GM23338 (cell line): ENCODE data around the gene CPAMD8. TPM values are rescaled to one million over a fixed set of nuclear protein-coding genes. Genes with fewer than 3 reads are reported as not detected.

Experiments
- ATAC-seq: fragments of 200-7000 bp; cut with Tn5 transposase; 3 replicates; pipeline ENCODE4 v1.9.1; 2020
- DNase-seq: peaks from one replicate; pipeline ENCODE4 v3.0.0-alpha.2; 2015; ENCODE audit warnings: low spot score
- H2AFZ ChIP-seq: fragments of 200-600 bp; sonication (generic); 2 replicates; pipeline ENCODE4 v1.8.0; 2016; ENCODE audit warnings: antibody characterized with exemption, mild to moderate bottlenecking, moderate library complexity
- H3F3A ChIP-seq: fragments of 200-600 bp; sonication (generic); replicated peaks from 2 replicates; pipeline ENCODE4 v1.8.0; 2017; ENCODE audit warnings: antibody characterized with exemption, mixed run types, low read depth
- H3K27ac ChIP-seq: fragments of 200-600 bp; sonication (generic); 2 replicates; pipeline ENCODE4 v1.6.1; 2016; ENCODE audit warnings: low read depth
- H3K27me3 ChIP-seq: fragments of 200-600 bp; sonication (generic); 2 replicates; pipeline ENCODE4 v1.8.0; 2016; ENCODE audit warnings: mild to moderate bottlenecking, mixed run types, moderate library complexity; ENCODE audit not compliant: insufficient read depth
- H3K36me3 ChIP-seq: fragments of 200-600 bp; sonication (generic); 2 replicates; pipeline ENCODE4 v1.8.0; 2016; ENCODE audit warnings: mild to moderate bottlenecking; ENCODE audit not compliant: insufficient read depth
- H3K4me1 ChIP-seq: fragments of 200-600 bp; sonication (generic); 2 replicates; pipeline ENCODE4 v1.8.0; 2016; ENCODE audit warnings: mild to moderate bottlenecking, moderate library complexity; ENCODE audit not compliant: insufficient read depth
- H3K4me2 ChIP-seq: fragments of 200-600 bp; sonication (generic); 2 replicates; pipeline ENCODE4 v1.7.1; 2017; ENCODE audit warnings: mixed run types
- H3K4me3 ChIP-seq: fragments of 200-600 bp; sonication (generic); 2 replicates; pipeline ENCODE4 v1.6.1; 2016; ENCODE audit warnings: mixed run types
- H3K79me2 ChIP-seq: fragments of 200-600 bp; sonication (generic); replicated peaks from 2 replicates; pipeline ENCODE4 v1.8.0; 2017; ENCODE audit warnings: mild to moderate bottlenecking; ENCODE audit not compliant: insufficient read depth
- H3K9me2 ChIP-seq: fragments of 200-600 bp; sonication (generic); 2 replicates; pipeline ENCODE4 v1.8.0; 2017; ENCODE audit not compliant: insufficient read depth
- H4K20me1 ChIP-seq: fragments of 200-600 bp; sonication (generic); replicated peaks from 2 replicates; pipeline ENCODE4 v1.8.0; 2017; ENCODE audit warnings: mild to moderate bottlenecking; ENCODE audit not compliant: insufficient read depth
- H3K27ac Mint-ChIP-seq: 2 replicates; pipeline ENCODE4 v1.8.0; 2020; ENCODE audit warnings: inconsistent platforms, mild to moderate bottlenecking, moderate library complexity, mixed read lengths
- H3K27me3 Mint-ChIP-seq: 3 replicates; pipeline ENCODE4 v1.8.0; 2022; ENCODE audit warnings: low read depth, mild to moderate bottlenecking, moderate library complexity, mixed read lengths, inconsistent platforms; ENCODE audit not compliant: insufficient read depth, poor library complexity
- H3K36me3 Mint-ChIP-seq: 3 replicates; pipeline ENCODE4 v1.8.0; 2021; ENCODE audit warnings: low read depth, mild to moderate bottlenecking, inconsistent platforms, moderate library complexity, mixed read lengths
- H3K4me1 Mint-ChIP-seq: 3 replicates; pipeline ENCODE4 v1.8.0; 2020; ENCODE audit warnings: mild to moderate bottlenecking, inconsistent platforms, mixed read lengths
- H3K4me3 Mint-ChIP-seq: 3 replicates; pipeline ENCODE4 v1.8.0; 2021; ENCODE audit warnings: moderate library complexity, mild to moderate bottlenecking, inconsistent platforms, mixed read lengths
- H3K9me3 Mint-ChIP-seq: 3 replicates; pipeline ENCODE4 v1.8.0; 2020; ENCODE audit warnings: moderate library complexity, mild to moderate bottlenecking, inconsistent platforms, mixed read lengths
- EZH2 ChIP-seq: fragments of 200-600 bp; sonication (generic); IDR thresholded peaks from one replicate; pipeline ENCODE4 v1.8.0; 2017; ENCODE audit warnings: antibody characterized with exemption, mild to moderate bottlenecking, low read depth; ENCODE audit not compliant: unreplicated experiment
- EZH2phosphoT487 ChIP-seq: fragments of 200-600 bp; sonication (generic); IDR thresholded peaks from one replicate; pipeline ENCODE4 v1.8.1; 2018; ENCODE audit warnings: antibody characterized with exemption; ENCODE audit not compliant: unreplicated experiment
- POLR2AphosphoS5 ChIP-seq: IDR thresholded peaks from 2 replicates; pipeline ENCODE4 v1.6.1; 2016; ENCODE audit warnings: antibody characterized with exemption, low read depth
- STAT1 ChIP-seq: IDR thresholded peaks from one replicate; pipeline ENCODE4 v1.6.1; 2016; ENCODE audit warnings: antibody characterized with exemption; ENCODE audit not compliant: unreplicated experiment
- ZNF114 ChIP-seq: fragments of 250-450 bp; sonication (Bioruptor Pico); IDR thresholded peaks from 2 replicates; pipeline ENCODE4 v1.5.0; 2020; ENCODE audit warnings: mild to moderate bottlenecking, moderate library complexity
- ZNF331 ChIP-seq: fragments of 250-450 bp; sonication (Bioruptor Pico); IDR thresholded peaks from 2 replicates; pipeline ENCODE4 v1.5.0; 2020; ENCODE audit warnings: low read depth, mild to moderate bottlenecking, moderate library complexity
- polyA plus RNA-seq: library from polyadenylated mRNA; unstranded; fragments of >200 nt; fragmentation: Nextera tagmentation; extraction: Ambion mirVana; gene quantifications from 2 replicates; pipeline ENCODE4 v1.2.1, GENCODE V29; 2016
- total RNA-seq: library from RNA; depleted of rRNA; stranded (reverse); fragments of >200 nt; shearing (Covaris generic); gene quantifications from 2 replicates; pipeline ENCODE4 v1.2.3, GENCODE V29; 2014
- TF ChIP-seq, protein P1 (sequence below): fragments of 250-450 bp; sonication (Bioruptor Pico); IDR thresholded peaks from 2 replicates; pipeline ENCODE4 v1.5.0; 2020; ENCODE audit warnings: mild to moderate bottlenecking, moderate library complexity
- TF ChIP-seq, protein P2 (sequence below): IDR thresholded peaks from 2 replicates; pipeline ENCODE4 v1.6.1; 2016; ENCODE audit warnings: antibody characterized with exemption
- TF ChIP-seq, protein P3 (sequence below): IDR thresholded peaks from one replicate; pipeline ENCODE4 v1.6.1; 2018; ENCODE audit warnings: antibody characterized with exemption; ENCODE audit not compliant: unreplicated experiment

Gene CPAMD8
- total and polyA plus RNA-seq, 2 experiments from 2014 or later: 4.4 to 11.8 TPM

DNA sequence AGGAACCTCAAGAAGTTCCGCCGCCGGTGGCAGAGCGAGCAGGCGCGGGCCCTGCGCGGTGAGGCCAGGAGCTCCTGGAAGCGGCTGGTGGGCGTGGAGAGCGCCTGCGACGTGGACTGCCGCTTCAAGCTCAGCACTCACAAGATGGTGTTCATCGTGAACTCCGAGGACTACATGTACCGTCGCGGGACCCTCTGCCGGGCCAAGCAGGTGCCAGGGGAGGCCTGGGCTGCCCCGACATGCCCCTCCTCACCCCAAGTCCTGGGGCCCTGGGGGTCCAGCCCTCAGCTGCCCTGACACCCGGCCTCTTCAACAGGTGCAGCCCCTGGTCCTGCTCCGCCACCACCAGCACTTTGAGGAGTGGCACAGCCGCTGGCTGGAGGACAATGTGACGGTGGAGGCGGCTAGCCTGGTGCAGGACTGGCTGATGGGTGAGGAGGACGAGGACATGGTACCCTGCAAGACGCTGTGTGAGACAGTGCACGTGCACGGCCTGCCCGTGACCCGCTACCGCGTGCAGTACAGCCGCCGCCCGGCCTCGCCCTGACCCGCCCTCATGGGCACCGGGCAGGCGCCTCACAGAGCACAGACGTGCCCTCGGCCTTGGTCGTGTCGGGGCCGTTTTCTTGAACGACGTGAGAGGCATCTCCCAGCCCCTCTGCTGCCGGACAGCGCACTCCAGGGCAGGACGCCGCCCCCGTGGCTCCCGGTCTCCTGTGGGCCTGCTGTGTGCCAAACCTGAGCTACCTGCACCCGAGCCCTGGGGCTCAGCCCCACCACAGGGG lies 148.2 kb downstream of the CPAMD8 start (continued):
- TF ChIP-seq, protein P1, sequence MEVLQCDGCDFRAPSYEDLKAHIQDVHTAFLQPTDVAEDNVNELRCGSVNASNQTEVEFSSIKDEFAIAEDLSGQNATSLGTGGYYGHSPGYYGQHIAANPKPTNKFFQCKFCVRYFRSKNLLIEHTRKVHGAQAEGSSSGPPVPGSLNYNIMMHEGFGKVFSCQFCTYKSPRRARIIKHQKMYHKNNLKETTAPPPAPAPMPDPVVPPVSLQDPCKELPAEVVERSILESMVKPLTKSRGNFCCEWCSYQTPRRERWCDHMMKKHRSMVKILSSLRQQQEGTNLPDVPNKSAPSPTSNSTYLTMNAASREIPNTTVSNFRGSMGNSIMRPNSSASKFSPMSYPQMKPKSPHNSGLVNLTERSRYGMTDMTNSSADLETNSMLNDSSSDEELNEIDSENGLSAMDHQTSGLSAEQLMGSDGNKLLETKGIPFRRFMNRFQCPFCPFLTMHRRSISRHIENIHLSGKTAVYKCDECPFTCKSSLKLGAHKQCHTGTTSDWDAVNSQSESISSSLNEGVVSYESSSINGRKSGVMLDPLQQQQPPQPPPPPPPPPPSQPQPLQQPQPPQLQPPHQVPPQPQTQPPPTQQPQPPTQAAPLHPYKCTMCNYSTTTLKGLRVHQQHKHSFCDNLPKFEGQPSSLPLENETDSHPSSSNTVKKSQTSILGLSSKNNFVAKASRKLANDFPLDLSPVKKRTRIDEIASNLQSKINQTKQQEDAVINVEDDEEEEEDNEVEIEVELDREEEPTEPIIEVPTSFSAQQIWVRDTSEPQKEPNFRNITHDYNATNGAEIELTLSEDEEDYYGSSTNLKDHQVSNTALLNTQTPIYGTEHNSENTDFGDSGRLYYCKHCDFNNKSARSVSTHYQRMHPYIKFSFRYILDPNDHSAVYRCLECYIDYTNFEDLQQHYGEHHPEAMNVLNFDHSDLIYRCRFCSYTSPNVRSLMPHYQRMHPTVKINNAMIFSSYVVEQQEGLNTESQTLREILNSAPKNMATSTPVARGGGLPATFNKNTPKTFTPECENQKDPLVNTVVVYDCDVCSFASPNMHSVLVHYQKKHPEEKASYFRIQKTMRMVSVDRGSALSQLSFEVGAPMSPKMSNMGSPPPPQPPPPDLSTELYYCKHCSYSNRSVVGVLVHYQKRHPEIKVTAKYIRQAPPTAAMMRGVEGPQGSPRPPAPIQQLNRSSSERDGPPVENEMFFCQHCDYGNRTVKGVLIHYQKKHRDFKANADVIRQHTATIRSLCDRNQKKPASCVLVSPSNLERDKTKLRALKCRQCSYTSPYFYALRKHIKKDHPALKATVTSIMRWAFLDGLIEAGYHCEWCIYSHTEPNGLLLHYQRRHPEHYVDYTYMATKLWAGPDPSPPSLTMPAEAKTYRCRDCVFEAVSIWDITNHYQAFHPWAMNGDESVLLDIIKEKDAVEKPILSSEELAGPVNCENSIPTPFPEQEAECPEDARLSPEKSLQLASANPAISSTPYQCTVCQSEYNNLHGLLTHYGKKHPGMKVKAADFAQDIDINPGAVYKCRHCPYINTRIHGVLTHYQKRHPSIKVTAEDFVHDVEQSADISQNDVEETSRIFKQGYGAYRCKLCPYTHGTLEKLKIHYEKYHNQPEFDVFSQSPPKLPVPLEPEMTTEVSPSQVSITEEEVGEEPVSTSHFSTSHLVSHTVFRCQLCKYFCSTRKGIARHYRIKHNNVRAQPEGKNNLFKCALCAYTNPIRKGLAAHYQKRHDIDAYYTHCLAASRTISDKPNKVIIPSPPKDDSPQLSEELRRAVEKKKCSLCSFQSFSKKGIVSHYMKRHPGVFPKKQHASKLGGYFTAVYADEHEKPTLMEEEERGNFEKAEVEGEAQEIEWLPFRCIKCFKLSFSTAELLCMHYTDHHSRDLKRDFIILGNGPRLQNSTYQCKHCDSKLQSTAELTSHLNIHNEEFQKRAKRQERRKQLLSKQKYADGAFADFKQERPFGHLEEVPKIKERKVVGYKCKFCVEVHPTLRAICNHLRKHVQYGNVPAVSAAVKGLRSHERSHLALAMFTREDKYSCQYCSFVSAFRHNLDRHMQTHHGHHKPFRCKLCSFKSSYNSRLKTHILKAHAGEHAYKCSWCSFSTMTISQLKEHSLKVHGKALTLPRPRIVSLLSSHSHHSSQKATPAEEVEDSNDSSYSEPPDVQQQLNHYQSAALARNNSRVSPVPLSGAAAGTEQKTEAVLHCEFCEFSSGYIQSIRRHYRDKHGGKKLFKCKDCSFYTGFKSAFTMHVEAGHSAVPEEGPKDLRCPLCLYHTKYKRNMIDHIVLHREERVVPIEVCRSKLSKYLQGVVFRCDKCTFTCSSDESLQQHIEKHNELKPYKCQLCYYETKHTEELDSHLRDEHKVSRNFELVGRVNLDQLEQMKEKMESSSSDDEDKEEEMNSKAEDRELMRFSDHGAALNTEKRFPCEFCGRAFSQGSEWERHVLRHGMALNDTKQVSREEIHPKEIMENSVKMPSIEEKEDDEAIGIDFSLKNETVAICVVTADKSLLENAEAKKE (CRISPR knock-in tag): no peak
- TF ChIP-seq ZNF114 (CRISPR knock-in tag): no peak

DNA sequence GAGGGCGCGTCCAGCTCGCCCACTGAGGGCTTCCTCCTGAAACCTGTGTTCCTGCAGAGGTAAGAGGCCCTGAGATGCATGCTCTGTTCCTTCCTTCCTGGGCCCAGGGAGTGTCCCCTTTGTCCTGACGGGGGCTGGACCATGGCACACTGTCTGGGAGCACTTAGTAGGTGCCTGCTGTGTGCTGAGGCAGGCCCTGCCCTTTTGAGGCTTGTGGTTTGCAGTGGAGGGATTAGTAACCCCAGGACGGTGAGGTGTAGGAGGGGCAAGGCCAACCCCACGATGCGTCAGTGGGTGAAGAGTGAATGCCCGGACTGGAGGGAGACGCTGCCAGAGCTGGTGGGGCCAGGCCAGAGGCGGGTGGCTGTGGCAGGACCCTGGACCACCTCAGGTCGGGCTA lies 149.0 kb downstream of the CPAMD8 start:
- Histone ChIP-seq H3K27me3 (no peaks in the 10 kb centered on the region), H3K79me2 (peaks cover 15% of the 10 kb centered on the region), H3K4me2 (no peak overlapping the region), H2AFZ (no peak overlapping the region), H3K36me3 (no peaks in the 10 kb centered on the region; the same call in 1 of the 2 replicates), H3F3A (no peaks in the 10 kb centered on the region), H3K9me2 (no peaks in the 10 kb centered on the region), H3K4me1 (no peaks in the 10 kb centered on the region), H4K20me1 (no peaks in the 10 kb centered on the region; the same call in 1 of the 2 replicates), H3K4me3 (no peak overlapping the region), H3K27ac (no peak overlapping the region)
- Mint-ChIP-seq H3K36me3 (peaks cover 76% of the 10 kb centered on the region), H3K9me3 (peaks cover 30% of the 10 kb centered on the region), H3K4me3 (no peak overlapping the region), H3K27ac (no peak overlapping the region), H3K27me3 (peaks cover 10% of the 10 kb centered on the region), H3K4me1 (no peaks in the 10 kb centered on the region)
- ATAC-seq (no peak), DNase-seq (no peak)
- no peak for TF ChIP-seq EZH2
- TF ChIP-seq, protein P2, sequence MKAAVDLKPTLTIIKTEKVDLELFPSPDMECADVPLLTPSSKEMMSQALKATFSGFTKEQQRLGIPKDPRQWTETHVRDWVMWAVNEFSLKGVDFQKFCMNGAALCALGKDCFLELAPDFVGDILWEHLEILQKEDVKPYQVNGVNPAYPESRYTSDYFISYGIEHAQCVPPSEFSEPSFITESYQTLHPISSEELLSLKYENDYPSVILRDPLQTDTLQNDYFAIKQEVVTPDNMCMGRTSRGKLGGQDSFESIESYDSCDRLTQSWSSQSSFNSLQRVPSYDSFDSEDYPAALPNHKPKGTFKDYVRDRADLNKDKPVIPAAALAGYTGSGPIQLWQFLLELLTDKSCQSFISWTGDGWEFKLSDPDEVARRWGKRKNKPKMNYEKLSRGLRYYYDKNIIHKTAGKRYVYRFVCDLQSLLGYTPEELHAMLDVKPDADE: no peak
- TF ChIP-seq STAT1: no peak
- no peak for TF ChIP-seq EZH2phosphoT487
- TF ChIP-seq POLR2AphosphoS5: no peak
- TF ChIP-seq ZNF331: no peak
- TF ChIP-seq, protein P3, sequence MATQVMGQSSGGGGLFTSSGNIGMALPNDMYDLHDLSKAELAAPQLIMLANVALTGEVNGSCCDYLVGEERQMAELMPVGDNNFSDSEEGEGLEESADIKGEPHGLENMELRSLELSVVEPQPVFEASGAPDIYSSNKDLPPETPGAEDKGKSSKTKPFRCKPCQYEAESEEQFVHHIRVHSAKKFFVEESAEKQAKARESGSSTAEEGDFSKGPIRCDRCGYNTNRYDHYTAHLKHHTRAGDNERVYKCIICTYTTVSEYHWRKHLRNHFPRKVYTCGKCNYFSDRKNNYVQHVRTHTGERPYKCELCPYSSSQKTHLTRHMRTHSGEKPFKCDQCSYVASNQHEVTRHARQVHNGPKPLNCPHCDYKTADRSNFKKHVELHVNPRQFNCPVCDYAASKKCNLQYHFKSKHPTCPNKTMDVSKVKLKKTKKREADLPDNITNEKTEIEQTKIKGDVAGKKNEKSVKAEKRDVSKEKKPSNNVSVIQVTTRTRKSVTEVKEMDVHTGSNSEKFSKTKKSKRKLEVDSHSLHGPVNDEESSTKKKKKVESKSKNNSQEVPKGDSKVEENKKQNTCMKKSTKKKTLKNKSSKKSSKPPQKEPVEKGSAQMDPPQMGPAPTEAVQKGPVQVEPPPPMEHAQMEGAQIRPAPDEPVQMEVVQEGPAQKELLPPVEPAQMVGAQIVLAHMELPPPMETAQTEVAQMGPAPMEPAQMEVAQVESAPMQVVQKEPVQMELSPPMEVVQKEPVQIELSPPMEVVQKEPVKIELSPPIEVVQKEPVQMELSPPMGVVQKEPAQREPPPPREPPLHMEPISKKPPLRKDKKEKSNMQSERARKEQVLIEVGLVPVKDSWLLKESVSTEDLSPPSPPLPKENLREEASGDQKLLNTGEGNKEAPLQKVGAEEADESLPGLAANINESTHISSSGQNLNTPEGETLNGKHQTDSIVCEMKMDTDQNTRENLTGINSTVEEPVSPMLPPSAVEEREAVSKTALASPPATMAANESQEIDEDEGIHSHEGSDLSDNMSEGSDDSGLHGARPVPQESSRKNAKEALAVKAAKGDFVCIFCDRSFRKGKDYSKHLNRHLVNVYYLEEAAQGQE: no peak
